ENCODE results near the gene AGTPBP1. TPM values are rescaled to one million over a fixed set of nuclear protein-coding genes. Genes with fewer than 3 reads are reported as not detected.

Gene AGTPBP1
- total RNA-seq, 4 donors from 2014 or later: 12.5 to 15.1 (median 14.0) TPM

DNA sequence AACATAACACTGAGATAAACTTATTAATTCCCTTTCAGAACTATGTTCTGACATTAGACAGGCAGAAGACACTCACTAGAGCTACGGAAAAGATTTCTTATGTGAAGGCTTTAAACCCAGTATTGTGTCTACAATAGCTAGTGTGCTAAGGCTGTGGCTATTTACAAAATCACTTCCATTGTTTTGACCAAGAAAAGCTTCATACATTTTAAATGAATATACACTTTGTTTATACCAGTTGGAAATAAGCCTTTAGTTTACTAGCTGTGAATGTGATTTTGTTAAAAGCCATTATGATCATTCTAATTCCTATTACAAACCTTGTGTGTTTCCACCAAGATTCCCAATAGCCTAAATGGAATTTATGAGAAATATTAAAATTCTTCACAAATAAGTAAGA, 83.0 kb downstream of the AGTPBP1 start:
- 87 to 91% methylated on average over 1 of the region's 1 CpG for WGBS, 2 donors
- DNase-seq (ENCODE audit: low spot score in 2 of 2): no peak
- TF ChIP-seq POLR2A (IDR thresholded peaks at IDR 0.05) (no peak), CTCF (IDR thresholded peaks at IDR 0.05) (no peak)
- H3K4me3 ChIP-seq (ENCODE audit: low read depth, poor library complexity, severe bottlenecking): no peak overlapping the region
- intact Hi-C loops (cut with DNase I; ENCODE audit: low total_unique reads): no loop called here

- H3K4me3 ChIP-seq (ENCODE audit: low read depth, poor library complexity, severe bottlenecking): no peak overlapping the region
- TF ChIP-seq POLR2A (IDR thresholded peaks at IDR 0.05) (no peak), CTCF (IDR thresholded peaks at IDR 0.05) (no peak)
- WGBS, 2 donors: 95 to 99% methylated on average over 4 of the region's 4 CpGs
- intact Hi-C loops (cut with DNase I; ENCODE audit: low total_unique reads): no loop called here
- DNase-seq (ENCODE audit: low spot score in 2 of 2): no peak
These were observed 88.6 kb downstream of the AGTPBP1 start for GRCh38 chr9:85653153-85653552.

- WGBS, 2 donors: 96 to 100% methylated on average over 1 of the region's 1 CpG
- DNase-seq (ENCODE audit: low spot score in 2 of 2): no peak
- intact Hi-C loops (cut with DNase I; ENCODE audit: low total_unique reads): no loop called here
- H3K4me3 ChIP-seq (ENCODE audit: low read depth, poor library complexity, severe bottlenecking): no peak overlapping the region
- TF ChIP-seq POLR2A (IDR thresholded peaks at IDR 0.05): no peak
- no peak for TF ChIP-seq CTCF (IDR thresholded peaks at IDR 0.05)
These were observed 94.2 kb downstream of the AGTPBP1 start for GRCh38 chr9:85647571-85647970.

DNA sequence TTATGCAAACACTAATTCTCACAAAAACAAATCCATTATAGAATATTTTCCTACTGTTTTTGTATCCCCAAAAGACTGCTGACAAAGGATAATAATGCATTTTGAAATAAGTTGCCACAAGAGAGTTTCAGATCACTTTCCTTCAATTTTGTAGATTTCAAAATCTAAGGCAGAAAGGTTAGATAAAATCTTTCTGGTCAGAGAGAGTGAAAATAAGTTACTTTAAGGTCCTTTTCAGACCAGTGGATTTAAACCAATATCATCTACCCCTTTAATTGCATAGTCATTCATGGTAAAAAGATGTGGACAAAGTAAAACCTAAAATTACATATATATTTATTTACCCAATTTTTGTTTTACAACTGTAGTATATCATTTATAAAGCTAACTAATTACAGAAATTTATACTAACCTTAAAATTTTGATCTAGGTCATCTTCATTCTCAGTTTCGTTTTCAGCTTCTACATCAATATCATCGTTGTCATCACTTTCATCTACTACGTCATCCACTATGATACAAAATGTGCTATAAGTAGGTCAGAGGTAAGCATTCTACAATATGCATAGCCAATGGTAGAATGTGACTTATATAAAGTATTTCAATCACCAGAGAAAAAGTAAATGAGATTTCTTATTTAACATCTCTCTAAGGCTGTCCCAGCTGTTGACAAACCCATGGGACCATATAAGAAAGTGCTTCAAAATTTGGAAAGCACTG, 95.7 kb downstream of the AGTPBP1 start:
- DNase-seq (ENCODE audit: low spot score in 2 of 2): no peak
- no peak for TF ChIP-seq POLR2A (IDR thresholded peaks at IDR 0.05)
- no peak for TF ChIP-seq CTCF (IDR thresholded peaks at IDR 0.05)
- intact Hi-C loops (cut with DNase I; ENCODE audit: low total_unique reads): no loop called here
- 92 to 93% methylated on average over 3 of the region's 3 CpGs for WGBS, 2 donors
- no peak overlapping the region for H3K4me3 ChIP-seq (ENCODE audit: low read depth, poor library complexity, severe bottlenecking)

DNA sequence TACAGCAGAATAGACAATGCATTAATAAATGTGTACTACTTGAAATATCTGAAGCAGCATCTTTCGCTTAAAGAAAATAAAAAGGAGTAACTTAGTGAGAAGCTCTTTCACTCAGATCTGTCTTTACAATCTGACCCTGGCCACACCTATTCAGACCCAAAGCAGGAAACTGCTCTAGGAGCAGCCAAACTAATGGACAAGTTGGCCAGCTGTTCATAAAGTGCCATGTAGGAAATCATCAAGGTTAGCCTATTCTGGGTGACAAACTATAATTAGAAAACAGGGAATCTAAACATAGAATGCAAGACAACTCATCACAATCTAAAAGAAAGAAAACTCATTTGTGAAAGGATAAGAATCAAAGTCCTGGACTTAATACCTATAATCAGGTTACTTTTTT, 101.3 kb downstream of the AGTPBP1 start:
- TF ChIP-seq CTCF (IDR thresholded peaks at IDR 0.05) (no peak), POLR2A (IDR thresholded peaks at IDR 0.05) (no peak)
- WGBS, 2 donors: 79 to 88% methylated on average over 1 of the region's 1 CpG
- no peak overlapping the region for H3K4me3 ChIP-seq (ENCODE audit: low read depth, poor library complexity, severe bottlenecking)
- intact Hi-C loops (cut with DNase I; ENCODE audit: low total_unique reads): no loop called here
- DNase-seq (ENCODE audit: low spot score in 2 of 2): no peak

- TF ChIP-seq CTCF (IDR thresholded peaks at IDR 0.05) (no peak), POLR2A (IDR thresholded peaks at IDR 0.05) (no peak)
- intact Hi-C loops (cut with DNase I; ENCODE audit: low total_unique reads): no loop called here
- no peak overlapping the region for H3K4me3 ChIP-seq (ENCODE audit: low read depth, poor library complexity, severe bottlenecking)
- WGBS, 2 donors: 84% methylated on average over 3 of the region's 3 CpGs
- DNase-seq (ENCODE audit: low spot score in 2 of 2): no peak
These were observed 102.0 kb downstream of the AGTPBP1 start for GRCh38 chr9:85639675-85640186.

Data from lower leg skin (tissue), 4 donors.